RPMI7951 (cell line): ENCODE measurements around the gene ALDOA. TPM values are rescaled to one million over a fixed set of nuclear protein-coding genes. Genes with fewer than 3 reads are reported as not detected.
A peak's percentile ranks its signal among the peaks of the same experiment; 100 is the strongest.

ENCODE experiments used
- DNase-seq: peaks from one replicate; pipeline ENCODE4 v3.0.0-alpha.2; 2012; ENCODE audit warnings: low read depth
- total RNA-seq: library from RNA; depleted of rRNA; stranded (reverse); fragments of >200 nt; shearing (Covaris generic); gene quantifications from 2 replicates; pipeline ENCODE4 v1.2.3, GENCODE V29; 2014

Gene ALDOA
- total RNA-seq, 1 experiment from 2014 or later: 1,895 TPM

DNA sequence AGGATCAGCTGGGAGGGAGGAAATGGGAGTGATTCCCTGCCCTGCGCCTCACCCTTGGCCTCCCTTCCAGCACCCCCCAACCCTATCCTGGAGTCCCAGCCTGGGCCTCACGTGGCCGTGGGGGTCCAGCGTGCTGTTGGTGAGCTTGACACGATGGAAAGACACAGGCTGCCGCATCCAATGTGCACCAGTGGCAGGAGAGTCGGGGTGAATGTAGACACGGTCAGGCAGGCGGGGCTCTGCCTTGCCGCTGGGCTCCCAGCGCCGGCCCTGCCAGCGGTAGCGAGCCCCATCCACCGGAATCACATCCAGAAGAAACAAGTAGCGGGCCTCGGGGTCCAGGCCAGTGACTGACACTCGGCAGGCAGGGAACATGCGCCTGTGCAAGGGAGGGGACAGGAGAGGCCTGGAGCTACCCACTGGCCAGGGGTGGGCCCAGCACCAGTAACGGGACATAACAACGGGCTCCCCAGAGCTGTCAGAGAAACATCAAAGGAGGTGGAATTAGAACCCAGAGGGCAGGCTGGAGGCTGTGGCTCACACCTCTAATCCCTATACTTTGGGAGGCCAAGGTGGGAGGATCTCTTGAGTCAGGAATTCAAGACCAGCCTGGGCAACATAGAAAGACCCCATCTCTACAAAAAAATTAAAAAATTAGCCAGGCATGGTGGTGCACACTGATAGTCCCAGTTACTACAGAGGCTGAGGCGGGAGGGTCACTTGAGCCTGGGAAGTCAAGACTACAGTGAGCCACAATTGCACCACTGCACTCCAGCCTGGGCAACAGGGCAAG, 23.5 kb downstream of the ALDOA start:
- no peak for DNase-seq

DNA sequence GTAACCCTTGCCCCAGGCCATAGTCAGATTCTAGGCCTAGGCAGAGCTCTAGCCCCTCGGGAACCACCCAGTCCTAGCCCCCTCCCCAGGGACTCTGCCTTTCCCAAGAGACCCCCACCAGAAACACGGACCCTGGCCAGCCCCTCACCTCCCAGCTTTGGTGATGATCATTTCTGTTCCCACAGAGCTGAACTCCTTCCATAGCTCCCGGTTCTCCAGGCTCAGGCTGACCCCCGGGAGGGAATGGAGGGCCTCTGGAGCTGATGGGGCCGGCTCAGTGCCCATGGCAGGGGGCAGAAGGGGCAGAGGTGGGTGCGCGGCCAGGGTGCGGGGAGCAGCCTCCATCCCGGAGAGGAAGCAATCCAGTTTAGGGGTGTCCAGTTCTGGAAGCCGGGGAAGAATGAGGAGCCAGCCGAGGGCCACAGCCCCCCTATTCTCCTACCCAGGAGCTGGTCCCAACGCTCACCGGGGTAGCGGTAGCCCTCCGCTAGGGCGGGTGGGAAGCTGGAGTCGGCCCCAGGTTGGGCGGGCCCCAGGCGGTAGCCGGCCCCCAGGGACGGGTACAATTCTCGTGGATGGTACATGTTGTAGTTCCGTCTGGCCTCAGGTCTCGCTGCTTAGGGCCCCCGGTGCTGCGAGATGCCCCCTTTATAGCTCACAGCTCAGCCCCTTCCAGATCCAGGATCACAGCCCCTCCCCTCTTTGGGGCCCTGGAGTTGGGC, 25.2 kb downstream of the ALDOA start:
- DNase-seq: no peak

DNA sequence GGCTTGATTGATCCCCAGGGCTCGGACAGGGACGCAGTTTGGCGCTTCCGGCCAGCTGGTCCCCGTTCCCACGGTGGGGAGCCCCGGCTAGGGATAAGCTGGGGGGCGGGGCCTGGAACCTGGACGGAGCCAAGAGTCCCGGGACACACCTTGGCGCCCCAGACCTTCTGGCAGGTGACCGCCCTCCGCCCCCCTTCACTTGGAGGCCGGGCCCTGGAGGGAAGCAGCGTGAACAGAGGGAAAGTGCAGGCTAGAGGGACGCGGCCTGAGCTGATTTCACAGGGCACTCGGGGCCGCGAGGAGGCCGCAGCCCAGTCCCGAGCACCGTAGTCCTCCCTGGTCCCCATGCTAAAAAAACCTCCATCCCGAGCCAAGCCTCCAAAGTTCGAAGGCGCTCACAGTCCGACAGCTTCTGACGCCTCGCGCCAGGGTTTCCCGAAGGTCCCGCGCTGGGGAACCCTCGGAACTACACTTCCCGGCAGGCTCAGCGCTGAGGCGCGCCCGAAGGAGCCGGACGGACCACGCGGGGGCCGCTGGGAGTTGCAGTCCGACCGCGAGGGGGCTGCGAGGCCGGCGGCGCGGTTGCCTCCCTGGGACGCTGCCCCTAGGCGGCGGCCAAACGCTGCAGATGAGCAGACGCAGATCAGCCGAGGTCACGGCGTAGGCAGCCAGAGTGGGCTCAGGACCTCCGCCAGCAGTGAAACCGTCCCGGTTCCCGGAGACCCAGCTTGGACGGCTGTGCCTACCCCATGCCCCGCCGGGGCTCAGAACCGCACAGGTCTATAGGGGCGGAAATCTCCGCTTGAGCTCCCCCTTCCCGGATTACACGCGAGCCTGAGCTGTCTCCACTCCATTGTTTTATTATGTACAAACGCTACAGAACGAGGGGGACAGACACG, 26.2 kb downstream of the ALDOA start, which contains the start of gene TBX6:
Gene TBX6, minus strand, starts transcription at position 451 of the 899 bp plus-strand sequence. CDS start 731 bp downstream, outside the sequence.
- peak; percentile 87 for DNase-seq

DNA sequence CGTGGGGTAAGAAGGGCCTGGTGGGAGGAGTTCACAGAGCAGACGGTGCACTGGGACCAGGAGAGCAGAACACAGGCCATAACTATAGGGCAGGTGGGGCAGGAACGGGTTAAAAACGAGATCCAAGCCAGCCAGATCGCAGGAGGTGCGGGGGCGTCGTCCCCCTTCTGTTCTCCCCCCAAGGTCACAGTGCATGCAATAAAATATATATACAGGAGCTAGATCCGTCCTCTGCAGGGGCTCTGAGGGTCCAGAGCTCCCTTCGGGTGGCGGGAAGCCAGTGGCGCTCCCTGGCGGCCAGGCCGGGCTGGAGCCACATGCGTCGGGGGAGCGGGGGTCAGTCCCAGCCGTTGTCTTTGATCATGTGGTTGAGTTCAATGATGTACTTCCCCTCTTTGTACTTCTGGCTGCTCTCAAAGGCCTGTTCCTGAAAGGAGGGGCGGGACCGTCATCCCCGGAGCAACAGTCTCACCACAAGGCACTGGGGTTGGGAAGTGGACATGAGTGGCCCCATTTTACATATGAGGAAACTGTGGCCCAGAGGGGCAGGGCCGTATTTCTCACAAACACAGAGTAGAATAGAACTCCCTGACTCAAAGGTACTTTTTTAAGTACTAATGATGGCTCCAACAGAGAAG, 26.9 kb downstream of the ALDOA start:
- peak; percentile 75 for DNase-seq

DNA sequence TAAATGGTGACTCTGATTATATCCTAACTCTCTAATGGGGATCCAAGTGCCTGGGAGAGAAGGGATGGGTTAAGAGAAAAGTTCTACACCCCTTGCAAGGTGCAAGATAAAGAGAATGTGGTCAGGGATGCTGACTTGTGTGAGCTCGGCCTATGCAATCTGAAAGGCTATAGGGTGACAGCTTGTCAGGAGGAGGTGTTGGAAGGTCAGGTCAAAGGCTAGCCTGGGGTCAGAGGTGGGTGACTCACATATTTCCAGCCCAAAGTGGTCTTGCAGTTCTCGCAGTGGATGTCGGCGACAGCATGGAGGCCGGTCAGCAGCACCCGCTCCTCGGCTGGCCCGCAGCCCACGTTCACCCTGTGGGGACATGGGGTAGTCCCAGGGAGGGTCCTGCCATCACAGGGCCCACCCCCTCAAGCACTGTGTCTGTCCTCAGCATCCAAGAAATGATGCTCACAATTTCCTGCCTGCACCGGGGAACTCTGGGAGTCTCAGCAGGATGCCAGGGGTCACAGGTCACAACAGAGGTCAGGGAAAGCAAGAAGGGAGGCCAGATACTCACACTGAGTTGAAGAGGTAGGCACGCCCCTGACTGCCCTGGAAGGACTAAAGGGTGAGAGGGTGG, 29.1 kb downstream of the ALDOA start:
- DNase-seq: no peak

DNA sequence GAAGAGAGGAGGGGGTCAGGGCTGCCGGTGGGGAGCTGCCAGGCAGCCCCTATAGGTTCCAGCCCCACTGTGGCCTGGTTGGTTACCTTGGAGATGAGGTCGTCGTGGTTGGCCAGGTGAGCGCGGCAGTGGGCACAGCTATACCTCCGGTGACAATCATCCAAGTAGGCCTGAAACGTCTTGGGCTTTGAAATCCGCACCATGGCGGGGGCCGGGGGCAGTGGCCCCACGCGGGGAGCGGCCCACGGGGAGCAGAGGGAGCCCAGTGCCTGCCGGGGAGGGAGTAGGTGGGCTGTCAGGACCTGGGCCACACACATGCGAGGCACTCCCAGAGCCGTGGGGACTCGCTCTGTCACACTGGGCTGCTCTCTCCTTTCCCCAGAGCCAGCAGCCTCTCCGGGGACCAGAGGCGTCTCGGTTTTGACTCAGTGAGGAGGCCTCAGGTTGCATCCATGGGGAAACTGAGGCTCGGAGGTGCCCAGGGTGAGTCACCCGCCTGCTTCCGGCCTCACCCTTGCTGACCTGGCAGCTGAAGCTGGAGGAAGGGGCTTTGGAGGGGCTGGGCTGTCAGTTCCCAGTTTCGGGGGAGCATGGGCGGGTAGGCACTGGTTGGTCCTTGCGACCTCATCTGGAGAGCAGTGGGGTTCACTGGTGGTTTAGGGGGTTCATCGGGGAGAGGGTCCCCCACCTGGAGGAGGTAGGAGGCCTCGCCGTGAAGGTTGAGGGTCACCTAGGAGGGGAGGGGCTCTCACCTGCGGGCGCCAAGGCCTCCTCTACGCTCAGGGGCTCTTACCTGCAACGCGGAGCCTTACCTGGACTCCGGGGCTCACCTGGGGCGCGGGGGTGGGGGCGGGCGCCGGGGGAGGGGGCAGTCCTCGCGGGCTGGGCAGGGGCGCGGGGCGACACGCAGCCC, 29.9 kb downstream of the ALDOA start:
- DNase-seq: no peak

DNA sequence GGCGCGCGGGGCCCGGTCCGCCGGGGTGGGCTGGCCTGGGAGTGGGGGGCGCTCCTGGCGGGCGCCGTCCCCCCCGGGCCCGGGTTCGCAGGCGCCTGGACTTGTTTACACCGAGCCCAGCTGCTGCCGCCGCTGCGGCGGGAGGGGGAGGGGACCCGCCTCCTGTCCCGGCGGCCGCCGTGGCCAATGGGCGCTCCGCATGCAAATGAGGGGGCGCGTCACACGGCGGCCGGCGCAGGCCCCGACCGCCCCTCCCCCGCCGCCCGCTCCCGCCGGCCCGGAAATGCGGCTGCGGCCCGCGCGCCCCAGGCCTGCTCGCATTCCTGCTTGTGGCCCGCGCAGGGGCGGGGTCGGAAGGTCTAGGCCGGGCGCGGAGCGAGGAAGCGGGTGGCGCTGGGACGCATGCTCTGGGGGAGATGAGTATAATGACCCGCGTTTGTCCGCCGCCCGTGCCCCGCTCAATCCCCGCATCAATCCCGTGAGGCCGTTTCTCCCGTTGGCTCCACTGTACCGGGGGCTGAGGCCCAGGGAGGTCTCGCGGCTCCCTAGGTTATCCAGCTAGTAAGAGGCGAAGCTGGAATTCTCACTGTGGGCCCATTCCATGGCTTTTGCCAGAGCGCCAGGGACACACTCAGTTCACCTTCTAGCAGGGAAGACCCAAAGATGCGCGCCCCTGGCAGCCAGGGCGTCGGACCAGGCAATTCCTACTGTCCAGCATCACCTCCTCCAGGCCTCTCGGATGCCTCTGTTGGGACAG, 30.7 kb downstream of the ALDOA start, which contains the start of gene YPEL3:
Gene YPEL3, minus strand, starts transcription at position 109 of the 757 bp plus-strand sequence. CDS start 731 bp downstream, outside the sequence.
- DNase-seq: peak; percentile 85

DNA sequence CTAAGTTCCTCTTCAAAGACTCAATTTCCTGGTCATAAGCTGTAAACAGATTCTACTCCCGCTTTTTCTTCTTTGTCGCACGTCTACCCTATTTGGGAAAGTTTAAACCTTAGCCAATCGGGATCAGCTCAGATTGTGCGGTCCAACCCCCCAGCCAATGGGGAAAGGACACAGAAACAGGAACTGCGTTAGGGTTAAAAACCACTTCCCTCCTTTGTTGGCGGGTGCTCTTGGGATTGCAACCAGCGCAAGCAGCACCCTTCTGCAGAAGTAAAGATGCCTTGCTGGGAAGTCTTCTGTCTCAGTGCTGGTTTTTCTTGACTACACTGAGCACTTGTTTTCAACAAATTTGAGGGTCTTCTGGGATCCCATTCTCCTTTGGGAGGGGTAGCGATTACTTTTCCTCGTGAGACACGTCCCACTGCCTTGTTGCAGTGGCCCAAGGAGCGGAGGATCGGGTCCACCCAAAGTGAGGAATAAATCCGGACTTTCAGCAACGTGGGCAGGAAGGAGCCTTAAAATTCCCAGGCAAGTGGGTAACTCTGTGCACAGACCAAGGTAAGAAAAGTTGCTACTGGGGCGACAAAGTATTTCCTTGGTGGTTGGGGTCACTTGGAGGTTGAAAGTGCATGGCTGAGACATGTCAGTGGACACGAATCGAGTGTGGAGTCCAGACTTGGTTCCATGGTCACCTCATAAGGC, 31.5 kb downstream of the ALDOA start:
- DNase-seq: no peak

DNA sequence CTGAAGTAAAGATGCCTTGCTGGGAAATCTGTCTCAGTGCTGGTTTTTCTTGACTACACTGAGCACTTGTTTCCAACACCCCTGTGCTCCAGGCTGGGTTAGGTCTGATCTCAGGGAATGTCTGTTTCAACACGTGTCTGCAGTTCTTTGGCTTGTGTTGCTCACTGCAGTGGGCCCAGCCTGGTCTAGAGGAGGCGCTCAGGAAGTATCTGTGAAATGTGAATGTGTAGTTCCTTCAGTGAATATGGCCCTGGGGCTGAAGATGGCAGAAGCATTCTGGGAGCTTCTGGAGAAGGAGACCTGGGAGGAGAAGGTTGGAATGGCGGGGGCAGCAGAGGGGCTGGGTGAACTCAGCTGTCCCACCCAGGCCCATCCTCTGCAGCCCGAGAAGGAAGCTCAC, 38.5 kb downstream of the ALDOA start:
- DNase-seq: no peak

DNA sequence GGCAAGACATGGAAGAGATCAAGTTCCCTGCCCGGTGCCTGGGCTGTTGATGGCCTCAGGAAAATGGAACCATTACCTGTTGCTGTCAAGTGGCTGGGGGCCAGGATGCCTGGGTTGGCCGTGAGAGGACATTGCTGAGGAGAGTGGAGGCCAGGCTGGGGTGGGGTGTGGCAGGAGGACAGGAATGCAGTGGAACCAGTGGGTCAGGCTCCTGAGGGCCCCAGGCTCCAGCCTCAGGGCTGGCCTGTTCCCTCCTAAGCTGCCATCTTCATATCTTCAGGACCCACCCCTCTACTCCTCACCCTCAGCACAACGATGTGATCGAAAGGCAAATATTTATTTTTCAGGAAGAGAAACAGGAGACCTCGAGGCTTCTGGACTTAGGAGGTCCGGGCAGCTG, 38.9 kb downstream of the ALDOA start:
- no peak for DNase-seq

DNA sequence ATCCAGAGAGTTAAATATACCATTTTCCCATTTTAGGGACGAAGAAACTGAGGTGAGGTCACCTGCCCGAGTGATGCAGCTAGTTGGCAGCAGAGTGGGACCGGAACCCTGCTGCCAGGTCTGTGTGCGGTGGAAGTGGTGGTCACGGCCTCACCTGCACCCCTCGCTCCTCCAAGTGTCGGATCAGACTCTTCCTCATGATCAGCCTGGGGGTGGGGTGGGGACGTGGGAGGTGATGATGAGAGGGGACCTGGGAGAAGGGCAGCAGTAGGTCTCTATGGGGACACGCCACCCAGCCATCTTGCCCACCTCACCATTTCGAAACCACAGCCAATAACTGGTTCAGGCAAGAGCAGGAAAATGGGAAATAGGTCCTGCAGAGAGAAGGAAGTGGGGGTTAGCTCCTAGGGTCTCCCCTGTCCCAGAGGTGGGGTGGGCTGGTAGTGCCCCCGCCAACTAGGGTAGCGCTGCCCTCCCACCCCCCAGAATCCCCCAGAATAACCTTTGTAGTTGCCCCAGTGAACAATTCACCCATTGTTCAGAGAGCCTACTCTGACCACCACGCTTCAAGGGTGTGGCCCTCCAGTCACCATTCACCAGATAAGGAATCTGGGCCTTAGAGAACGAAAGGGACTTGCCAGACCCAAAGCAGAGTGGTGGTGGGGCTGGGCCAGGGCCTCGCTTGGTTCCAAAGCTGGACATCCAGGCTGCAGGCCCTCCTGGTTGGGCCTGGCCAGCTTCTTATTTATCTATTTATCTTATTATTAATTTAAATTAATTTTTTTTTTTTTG, 42.7 kb downstream of the ALDOA start:
- no peak for DNase-seq

DNA sequence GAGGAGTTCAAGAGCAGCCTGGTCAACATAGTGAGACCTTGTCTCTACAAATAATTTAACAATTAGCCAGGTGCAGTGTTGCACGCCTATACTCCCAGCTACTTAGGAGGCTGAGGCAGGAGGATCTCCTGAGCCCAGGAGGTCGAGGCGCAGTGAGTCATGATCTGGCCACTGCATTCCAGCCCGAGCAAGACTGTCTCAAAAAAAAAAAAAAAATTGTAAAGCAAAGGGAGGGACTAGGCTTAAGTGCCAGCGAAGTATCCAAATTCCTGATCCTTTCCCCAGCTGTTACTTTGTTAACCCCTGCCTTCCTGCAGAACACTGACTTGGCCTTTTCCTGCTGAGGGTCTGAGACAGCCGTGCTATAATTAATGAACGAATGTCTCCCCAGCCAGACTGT, 45.1 kb downstream of the ALDOA start:
- DNase-seq: no peak

DNA sequence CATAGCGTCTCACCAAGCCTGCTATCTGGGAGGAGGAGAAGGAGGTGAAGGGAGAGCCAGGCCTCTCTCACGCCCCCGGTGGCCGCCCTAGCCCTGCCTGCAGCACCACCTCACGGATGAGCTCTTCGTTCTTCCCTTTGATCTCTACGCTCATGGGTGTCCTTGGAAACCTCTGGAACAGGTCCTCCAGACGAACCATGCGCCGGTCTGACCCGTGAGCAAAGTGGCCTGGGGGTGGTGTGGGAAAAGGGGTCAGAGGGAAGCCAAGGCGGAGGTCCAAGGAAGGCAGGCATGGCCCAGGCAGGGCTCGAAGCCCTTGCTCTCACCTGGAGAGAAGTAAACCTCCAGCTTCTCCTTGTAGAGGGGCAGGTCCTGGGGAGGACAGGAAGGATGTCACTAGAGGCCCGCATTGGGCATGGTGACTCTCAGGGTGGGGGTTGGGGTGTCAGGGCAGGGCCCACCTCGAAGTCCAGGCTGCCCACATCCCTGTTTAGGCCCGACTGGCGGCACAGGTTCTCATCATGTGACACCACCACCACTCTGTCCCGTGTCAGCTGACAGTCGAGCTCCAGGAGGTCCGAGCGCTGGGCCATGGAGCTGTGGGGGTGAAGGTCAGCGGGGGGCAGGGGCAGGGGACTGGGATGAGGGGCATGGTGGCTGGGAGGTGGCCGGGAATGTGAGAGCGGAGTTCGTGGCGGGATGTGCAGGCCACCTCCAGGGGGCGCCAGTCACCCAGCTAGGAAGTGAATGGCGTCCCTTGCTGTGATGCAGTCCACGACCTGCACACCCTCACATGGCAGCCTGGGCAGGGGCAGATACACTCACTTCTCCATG, 46.9 kb downstream of the ALDOA start:
- peak; percentile 32 for DNase-seq

DNA sequence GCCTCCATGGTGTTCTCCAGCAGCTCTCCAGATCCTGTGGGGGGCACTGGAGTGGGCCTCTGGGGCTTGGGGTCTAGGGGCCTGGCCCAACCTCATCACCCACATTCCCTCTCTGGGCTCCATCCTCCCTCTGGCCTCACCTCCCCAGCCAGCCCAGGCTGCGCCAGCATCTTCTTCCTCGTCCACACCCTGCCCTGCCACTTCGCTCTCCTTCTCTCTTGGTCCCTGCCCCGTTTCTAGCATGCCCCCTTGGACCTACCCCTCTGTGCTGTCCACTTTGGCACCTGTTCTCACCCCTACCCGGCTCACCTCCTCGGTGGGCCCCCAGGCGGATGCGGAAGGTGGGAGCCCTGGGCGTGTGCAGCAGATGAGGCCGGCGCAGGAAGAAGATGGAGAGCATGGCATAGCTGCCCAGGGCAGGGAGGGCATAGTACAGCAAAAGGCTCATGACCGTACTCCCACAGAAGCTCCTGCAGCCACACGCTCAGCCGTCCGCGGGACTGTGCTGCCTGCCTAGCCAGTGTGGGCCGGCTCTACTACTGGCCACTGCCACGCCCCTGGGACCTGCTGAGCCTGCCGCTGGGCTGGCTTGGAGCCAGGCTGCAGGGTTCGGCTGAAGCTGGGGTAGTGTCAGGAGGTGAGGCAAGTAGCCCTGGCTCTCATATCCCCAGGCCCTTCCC, 47.6 kb downstream of the ALDOA start, which contains the start of gene GDPD3:
Gene GDPD3, minus strand, starts transcription at position 507 of the 680 bp plus-strand sequence. Its CDS starts 59 bp downstream, at position 448.
- DNase-seq: peak; percentile 10

DNA sequence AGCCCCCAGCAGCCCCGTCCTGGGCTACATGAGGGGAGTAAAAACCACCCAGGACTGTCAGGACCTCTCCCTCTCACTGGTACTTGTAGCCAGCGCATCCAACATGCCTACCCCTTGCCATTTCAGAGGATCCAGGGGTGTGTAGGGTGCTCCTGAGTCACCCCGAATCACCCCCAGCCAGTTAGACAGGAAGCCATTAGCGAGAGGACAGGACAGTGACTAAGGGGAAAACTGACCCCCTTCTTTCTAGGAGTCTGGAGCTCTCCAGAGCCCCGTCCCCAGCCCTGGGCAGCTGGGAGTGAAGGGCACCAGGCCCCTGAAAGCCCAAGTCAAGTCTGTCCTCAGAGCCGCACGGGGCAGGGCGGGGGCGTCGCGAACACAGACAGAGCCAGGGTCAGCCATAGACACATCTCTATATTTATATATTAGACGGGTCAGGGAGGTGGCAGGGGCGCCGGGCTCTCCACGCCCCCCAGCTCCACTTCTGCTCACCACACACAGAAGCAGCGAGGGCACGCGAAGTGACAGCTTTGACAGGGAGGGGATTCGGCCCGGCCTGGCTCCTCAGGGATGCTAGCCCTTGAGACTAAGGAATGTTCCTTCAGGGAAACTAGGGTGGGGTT, 48.3 kb downstream of the ALDOA start:
- no peak for DNase-seq
